Posterior vena cava (tissue), 2 donors: ENCODE data around the gene TSPAN17. TPM values are rescaled to one million over a fixed set of nuclear protein-coding genes. Genes with fewer than 3 reads are reported as not detected.
A peak's percentile ranks its signal among the peaks of the same experiment; 100 is the strongest.

Experiments
- DNase-seq: peaks from one replicate; pipeline ENCODE4 v3.0.0-alpha.2; 2020; ENCODE audit warnings: low spot score
- intact Hi-C, 2 donors: fragments of 100-400 bp; cut with DNase I; formaldehyde crosslinking; loops; one replicate each; pipeline versions ENCODE4 v1.14.1 to v1.14.2; 2022 to 2023
- total RNA-seq, 2 donors: library from RNA; stranded (reverse); fragmentation: NEBNext Ultra II Directional; extraction: Animal tissue kit (Norgen Biotek cat#: 25700); gene quantifications; one replicate each; pipeline ENCODE4 v1.2.1, GENCODE V29; 2021
- donor health status: DM: yes; HTN: yes; CAD: no.
- donor health status: DM: yes; HTN: yes; CAD: no.

TSPAN17 gene
- total RNA-seq, 2 donors from 2014 or later, result 15.7 to 18.5 TPM

GRCh38 chr5:176653401-176654385 is 6.4 kb downstream of the TSPAN17 start:
- intact Hi-C loops, result no loop called here
- no peak for DNase-seq

GRCh38 chr5:176654856-176655255 is 7.6 kb downstream of the TSPAN17 start:
- intact Hi-C loops, result no loop called here
- no peak for DNase-seq

DNA sequence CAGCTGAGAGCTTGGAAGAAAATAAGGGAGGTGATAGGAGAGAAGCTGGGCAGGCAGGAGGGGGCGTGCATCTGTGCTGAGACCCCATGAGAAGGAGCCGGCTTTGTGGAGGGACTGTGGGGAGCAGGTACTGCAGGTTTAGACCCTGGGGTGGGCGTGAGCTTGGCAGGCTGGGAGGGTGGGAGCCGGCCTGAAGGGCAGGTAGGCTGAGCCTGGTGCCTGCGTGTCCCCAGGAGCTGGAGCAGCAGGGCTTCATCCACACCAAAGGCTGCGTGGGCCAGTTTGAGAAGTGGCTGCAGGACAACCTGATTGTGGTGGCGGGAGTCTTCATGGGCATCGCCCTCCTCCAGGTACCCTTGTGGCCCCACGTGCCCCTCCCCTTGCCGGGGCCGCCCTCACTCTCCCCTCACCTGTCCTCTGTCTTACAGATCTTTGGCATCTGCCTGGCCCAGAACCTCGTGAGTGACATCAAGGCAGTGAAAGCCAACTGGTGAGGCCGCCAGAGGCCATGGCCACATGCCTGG is 9.2 kb downstream of the TSPAN17 start:
- no peak for DNase-seq
- intact Hi-C loops, result no loop called here

GRCh38 chr5:176658007-176658599 is 10.8 kb downstream of the TSPAN17 start:
- DNase-seq, result peak; percentile 93

DNA sequence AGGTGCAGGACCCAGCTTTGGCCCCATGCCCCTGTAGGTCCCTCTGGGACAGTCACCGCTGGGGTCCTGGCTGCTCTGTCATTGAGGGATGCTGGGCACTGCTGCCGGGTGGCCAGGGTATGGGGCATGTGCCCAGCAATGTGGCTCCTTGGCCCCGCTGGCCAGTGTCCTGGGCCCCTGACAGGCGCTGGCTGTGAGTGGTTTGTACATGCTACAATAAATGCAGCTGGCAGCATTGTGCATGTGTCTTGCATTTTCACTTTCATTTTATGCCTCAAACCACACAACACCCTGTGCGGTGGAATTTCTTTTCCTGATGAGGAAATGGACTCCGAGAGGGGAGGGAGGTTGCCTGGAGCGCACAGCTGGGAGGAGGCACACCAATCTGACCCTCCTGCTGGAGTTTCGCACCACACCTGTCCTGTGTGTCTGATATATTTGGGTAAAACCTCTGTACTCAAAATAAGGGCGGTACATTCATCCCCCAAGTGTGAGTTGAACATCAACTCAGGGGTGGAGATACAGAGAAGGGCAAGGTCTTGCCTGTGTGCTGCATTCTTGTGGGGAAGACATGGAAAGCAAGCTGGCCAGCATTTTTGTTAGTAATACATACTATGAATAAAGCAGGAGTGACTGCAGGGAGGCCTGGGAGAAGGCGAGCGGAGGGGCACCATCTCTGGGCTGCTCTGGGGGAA is 11.7 kb downstream of the TSPAN17 start:
- no peak for DNase-seq

More at GRCh38 chr5:176658007-176658599, 10.8 kb downstream of the TSPAN17 start:
- intact Hi-C loops, result no loop called here

GRCh38 chr5:176659512-176659839 is 12.2 kb downstream of the TSPAN17 start:
- no peak for DNase-seq
- intact Hi-C loops, result no loop called here

More for the DNA sequence above, 11.7 kb downstream of the TSPAN17 start:
- intact Hi-C loops, result no loop called here

- DNase-seq, result no peak
- intact Hi-C loops, result loop anchor here in 1 of 2 donors (10.0 kb wide), 1 partner anchor 295 kb away; no protein-coding TSS in a partner anchor
Observed at GRCh38 chr5:176659860-176660461, 12.7 kb downstream of the TSPAN17 start.

- no peak for DNase-seq
Observed at GRCh38 chr5:176660530-176660859, 13.2 kb downstream of the TSPAN17 start.

DNA sequence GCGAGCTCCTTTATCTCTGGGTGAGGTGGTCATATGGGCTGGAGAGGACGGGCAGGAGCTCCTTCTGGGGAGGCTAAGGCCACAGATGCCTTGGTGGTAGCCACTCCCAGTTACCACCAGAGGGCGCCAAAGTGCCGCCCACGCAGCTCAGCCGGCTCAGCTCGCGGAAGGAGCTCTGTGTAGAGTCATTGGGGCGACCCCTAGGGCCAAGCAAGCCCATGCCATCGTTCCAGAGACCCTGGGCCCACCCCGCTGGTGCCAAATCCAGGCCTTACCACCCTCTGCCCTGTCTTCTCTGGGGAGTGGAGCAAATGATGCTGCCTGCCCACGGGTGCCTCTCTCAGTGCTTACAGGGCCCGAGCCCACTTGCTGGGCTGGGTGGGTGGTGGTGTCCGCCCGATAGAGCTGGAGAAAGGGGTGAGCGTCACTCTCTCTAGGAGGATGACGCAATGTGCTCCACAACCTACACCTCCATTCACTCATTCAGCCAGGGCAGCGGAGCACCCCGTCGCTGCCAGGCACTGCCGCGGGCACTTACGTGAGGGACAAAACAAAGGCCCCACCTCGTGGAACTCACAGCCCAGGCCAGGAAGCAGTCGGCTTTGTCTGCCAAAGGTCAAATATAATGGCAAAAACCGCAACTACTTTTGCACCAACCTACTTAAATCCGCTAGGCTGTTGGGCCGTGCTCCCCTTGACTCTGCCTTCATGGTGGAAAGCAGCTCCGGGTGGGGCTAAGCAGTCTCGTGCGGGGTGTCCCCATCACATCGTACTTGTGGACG is 13.8 kb downstream of the TSPAN17 start:
- intact Hi-C loops, result loop anchor here in 1 of 2 donors (10.0 kb wide), 1 partner anchor 294 kb away; no protein-coding TSS in a partner anchor
- DNase-seq, result peak; percentile 93

More at GRCh38 chr5:176660530-176660859, 13.2 kb downstream of the TSPAN17 start:
- intact Hi-C loops, result loop anchor here in 1 of 2 donors (10.0 kb wide), 1 partner anchor 294 kb away; no protein-coding TSS in a partner anchor

DNA sequence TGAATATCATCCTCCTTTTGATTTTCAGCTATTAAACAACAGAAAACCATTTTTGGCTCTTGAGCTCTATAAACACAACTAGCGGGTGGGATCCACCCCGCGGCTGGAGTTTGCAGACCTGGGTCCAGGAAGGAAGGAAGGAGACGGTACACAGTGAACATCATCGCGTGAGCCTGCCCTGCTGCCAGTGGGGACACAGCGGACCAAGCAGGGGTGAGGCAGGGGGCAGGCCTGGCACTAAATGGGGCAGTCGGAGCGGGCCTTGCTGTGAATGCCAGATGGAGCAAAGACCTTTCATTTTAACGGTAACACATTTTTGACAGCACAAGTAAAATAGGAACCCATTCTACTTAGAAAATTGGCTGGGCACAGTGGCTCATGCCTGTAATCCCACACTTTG is 14.4 kb downstream of the TSPAN17 start:
- peak; percentile 72 for DNase-seq
- intact Hi-C loops, result loop anchor here in 1 of 2 donors (10.0 kb wide), 1 partner anchor 293 kb away; no protein-coding TSS in a partner anchor

GRCh38 chr5:176662371-176663333 is 15.4 kb downstream of the TSPAN17 start:
- DNase-seq, result peak; percentile 72
- intact Hi-C loops, result loop anchor here in 1 of 2 donors (10.0 kb wide), 1 partner anchor 292 kb away; no protein-coding TSS in a partner anchor

GRCh38 chr5:176663566-176663965 is 16.3 kb downstream of the TSPAN17 start:
- intact Hi-C loops, result loop anchor here in 1 of 2 donors (10.0 kb wide), 1 partner anchor 291 kb away; no protein-coding TSS in a partner anchor
- peak; percentile 64 for DNase-seq

DNA sequence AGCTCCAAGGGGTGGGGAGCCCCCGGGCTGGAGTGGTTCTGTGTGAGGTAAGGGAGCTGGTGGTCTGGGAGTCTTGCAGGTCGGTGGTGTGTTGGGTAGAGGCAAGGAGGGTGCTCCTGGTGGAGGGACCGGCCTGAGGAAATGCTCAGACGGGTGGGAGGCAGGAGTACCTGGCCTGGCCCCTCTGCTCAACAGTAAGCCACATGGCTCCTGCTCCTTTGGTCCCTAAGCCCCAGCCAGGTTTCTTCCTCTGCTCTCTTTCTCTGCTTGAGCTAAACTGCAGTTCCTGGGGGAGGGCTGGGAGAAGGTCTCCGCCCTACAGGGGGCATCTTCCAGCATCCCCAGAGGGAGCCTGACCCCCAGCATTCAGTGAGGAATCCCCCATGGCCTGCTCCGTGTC is 17.2 kb downstream of the TSPAN17 start:
- intact Hi-C loops, result loop anchor here in 1 of 2 donors (10.0 kb wide), 1 partner anchor 290 kb away; no protein-coding TSS in a partner anchor
- no peak for DNase-seq

- DNase-seq, result no peak
- intact Hi-C loops, result loop anchor here in 1 of 2 donors (10.0 kb wide), 1 partner anchor 290 kb away; no protein-coding TSS in a partner anchor
Observed at GRCh38 chr5:176664886-176665285, 17.6 kb downstream of the TSPAN17 start.

DNA sequence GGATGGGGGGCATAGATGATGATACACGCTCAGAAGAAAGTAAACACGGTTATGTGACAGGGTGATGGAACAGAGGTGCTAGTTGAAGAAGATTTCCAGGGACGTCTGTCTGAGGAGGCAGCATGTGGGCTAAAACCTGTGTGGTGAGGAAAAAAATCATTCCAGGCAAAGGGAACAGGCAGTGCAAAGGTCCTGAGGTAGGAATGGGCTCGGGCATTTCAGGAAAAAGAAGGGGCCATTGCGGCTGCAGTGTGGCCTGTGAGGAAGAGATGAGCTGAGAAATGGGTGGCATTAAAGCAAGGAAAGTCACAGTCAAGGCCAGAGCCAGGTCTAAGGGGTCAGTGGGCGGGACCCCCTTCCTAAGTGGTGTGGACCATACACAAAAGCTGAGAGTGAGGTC is 18.2 kb downstream of the TSPAN17 start:
- intact Hi-C loops, result loop anchor here in 1 of 2 donors (10.0 kb wide), 1 partner anchor 289 kb away; no protein-coding TSS in a partner anchor
- DNase-seq, result no peak

DNA sequence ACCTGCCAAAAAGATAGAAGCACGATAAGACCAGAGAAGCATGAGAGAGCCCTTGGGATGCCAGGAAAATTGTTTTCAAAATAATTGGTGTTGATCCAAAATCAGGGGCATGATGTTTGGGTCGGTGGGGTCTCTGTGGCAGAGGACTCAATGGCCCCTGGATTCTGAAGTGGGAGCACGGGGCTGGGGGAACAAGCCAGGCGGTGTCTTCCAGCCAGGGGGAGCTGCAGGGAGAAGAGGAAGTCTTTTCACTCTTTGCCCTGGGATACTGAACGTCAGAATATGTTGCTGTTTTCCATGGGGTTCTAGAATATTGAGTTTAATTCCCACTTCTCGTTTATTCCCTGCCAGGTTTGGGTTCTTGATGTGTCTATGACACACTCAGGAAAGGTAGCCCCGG is 20.4 kb downstream of the TSPAN17 start:
- DNase-seq, result no peak
- intact Hi-C loops, result loop anchor here in 1 of 2 donors (10.0 kb wide), 1 partner anchor 287 kb away; no protein-coding TSS in a partner anchor

GRCh38 chr5:176670449-176670848 is 23.2 kb downstream of the TSPAN17 start:
- no peak for DNase-seq
- intact Hi-C loops, result no loop called here
